Left forelimb (tissue), 1 donor: ENCODE data around the gene REM1.
A peak's percentile ranks its signal among the peaks of the same experiment; 100 is the strongest.
"Not testable (repeated sequence)": the region's sequence is repeated elsewhere in the genome, so short reads cannot be mapped to it uniquely, and the experiment has no call there.

Source experiments
- DNase-seq: peaks from one replicate; pipeline ENCODE4 v3.0.0-alpha.2; 2018; ENCODE audit warnings: low spot score

The REM1 gene

DNA sequence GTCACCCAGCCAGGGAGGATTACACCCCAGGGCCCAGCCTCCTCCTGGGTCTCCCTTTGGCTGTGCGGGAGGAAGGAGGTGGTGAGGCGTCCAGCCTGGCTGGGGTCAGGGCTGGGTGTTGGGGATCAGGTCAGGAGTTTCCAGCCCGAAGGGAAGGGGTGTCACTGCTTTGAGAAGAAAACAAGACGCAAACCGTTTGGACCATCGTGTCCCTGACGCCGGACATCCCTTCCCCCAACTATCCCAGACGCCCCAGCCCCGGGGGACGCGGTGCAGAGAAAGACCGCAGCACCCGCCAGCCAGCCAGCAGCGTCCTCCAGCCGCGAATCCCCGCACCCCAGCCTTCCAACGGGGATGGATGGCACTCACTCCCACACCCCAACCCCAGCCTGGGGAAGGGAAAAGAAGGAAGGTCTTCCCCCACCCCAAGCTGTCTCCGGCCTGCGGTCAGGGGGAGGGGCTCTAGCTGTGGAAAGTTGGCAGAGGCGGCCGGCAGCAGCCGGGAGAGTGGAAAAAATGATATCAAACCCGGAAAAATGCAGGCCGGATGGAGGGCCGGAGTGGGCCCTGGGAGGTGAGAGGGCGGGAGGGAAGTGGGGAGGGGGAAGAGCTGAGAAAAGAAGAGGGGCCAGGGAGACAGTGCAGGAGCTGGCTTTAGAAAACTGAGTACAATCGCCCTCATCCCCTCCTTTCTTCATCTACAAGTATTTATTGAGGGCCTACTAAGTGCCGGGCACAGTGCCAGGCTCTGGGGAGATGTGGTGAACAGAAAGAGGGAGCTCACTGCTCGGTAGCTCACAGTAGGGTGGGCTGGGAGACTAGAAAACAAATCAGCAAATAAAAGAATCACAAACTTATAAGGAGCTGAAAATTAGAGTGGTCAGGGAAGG lies 10.6 kb downstream of the REM1 start:
- peak; percentile 90 for DNase-seq

DNA sequence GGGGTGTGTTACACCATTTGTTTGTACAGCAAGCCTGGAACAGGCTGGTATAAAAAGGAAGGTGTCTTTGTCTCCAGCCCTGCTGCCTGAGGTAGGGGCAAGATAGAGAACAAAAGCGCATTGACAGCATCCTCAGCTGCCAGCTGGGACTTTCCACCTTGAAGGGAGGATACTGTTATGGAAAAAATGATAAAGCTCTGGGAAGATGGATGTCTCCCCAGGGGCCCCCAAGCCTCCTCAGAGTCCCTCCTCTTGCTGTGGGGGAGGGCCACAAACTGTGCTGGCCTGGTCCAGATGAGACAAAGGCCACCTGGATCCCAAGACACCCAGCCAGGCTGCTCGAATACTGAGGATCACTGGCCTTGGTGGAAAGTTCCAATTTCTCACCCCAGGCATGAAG lies 13.0 kb downstream of the REM1 start:
- no peak for DNase-seq

DNA sequence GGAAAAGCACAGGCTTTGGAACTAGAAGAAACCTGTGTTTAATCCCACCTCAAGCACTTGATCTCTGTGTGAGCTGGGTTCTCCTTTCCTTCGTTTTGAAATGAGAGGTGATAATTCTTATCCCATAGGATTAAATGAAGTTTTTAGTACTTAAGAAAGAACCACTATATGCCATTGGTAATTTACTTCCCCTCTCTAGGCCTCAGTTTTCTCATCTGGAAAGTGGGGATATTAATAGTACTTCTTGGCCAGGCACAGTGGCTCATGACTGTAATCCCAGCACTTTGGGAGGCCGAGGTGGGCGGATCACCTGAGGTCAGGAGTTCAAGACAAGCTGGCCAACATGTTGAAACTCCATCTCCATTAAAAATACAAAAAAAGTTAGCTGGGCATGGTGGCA lies 14.1 kb downstream of the REM1 start:
- no peak for DNase-seq

DNA sequence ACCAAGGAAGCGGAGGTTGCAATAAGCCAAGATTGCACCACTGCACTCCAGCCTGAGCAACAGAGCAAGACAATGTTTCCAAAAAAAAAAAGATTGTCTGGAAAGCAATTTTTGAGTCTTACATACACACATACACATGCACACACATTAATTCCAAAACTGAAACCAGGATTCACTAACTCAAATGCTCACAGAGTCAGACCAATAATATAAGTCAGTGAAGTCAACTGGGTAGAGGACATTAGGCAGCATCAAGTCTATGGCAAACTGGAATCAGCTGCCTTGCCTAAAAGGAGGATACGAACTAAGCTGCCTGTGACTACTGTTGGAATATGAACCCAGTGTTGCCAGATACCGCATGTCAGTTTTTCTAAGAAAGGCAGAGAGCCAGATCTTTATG lies 15.7 kb downstream of the REM1 start:
- no peak for DNase-seq

DNA sequence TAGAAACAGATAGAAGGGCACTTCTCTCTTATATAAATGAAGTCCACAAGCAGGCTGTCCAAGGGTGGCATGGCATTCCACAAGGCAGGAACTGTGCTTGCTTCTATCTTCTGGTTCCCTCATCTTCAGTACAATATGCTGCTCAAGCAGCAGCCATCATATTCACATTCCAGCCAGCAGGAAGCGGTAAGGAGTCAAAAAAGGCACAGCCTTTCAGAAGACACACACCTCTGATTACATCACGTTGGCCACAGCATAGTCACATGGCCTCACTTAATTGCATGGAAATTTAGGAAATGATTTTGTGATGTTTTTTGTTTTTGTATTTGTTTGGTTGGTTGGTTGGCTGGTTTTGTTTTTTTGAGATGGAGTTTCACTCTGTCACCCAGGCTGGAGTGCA lies 19.0 kb downstream of the REM1 start:
- DNase-seq: no peak

DNA sequence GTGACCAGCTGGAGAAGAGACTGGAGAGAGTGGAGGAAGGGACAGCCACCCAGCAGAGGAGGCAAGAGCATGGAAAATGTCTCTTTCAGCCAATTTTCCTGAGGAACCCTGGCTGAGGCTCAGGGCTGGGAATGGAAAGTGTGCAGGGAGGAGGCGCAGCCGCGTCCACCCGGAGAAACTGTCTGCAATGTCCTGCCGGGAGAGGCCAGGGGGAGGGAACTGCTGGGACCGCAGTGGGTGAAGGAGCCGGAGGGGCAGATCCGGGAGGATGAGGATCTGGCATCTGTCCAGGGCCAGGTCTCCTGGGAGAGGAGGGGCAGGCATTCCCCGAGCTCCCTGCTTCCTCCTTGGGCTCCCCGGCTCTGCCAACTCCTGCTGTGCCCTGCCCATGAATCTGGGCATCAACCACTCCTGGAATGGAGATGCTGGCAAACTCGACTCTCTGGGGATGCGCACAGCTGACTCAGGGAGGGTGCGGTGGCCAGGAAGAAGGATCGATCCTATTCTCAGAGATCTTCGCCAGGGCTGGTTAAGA lies 21.7 kb downstream of the REM1 start:
- DNase-seq: peak; percentile 87

DNA sequence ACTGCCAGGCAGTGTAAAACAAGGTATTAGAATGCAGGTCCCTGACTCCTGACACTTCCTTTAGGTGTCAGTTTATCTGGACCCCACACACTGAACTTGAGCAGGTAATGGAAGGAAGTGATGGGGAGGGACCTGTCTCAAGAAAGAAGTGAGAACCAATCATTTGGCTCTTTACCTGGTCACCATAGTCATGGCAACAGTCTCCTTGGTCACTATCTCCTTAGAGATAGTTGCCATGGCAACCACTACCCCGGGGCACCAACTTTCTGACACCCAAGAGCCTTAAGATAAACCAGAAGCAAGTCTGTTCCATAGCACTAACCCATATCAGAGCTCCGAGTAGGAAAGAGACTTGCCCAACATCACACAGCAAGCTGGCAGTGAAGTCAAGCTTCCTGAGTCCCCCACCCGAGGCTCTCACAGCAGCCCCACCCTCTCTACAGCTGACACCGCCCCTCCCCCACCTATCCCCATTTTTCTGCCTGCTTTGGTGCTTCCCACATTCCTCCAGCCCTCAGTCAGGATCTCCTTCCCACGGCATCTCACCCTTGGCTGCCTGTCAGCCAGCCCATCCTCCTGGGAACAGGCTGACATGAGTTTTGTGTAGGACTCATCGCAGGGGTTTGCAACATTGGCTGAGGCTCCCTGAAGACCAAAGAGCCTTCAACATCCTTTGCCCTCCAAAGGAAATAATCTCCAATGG lies 22.9 kb downstream of the REM1 start:
- DNase-seq: no peak

DNA sequence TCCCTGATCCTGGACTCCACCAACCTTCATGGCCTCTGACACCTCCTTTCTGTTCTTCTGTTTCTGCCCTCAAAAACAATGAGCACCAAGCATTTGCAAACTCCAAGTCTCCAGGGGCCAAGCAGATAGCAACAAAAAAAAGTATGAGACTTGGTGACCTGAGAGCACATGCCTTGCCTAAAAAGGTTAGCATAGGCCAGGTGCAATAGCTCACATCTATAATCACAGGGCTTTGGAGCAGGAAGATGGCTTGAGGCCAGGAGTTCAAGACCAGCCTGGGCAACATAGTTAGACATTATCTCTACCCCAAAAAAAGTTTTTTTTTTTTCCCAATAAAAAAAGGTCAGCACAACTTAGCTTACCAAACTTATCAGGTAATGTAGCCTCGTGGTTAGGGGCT lies 25.4 kb downstream of the REM1 start:
- no peak for DNase-seq

DNA sequence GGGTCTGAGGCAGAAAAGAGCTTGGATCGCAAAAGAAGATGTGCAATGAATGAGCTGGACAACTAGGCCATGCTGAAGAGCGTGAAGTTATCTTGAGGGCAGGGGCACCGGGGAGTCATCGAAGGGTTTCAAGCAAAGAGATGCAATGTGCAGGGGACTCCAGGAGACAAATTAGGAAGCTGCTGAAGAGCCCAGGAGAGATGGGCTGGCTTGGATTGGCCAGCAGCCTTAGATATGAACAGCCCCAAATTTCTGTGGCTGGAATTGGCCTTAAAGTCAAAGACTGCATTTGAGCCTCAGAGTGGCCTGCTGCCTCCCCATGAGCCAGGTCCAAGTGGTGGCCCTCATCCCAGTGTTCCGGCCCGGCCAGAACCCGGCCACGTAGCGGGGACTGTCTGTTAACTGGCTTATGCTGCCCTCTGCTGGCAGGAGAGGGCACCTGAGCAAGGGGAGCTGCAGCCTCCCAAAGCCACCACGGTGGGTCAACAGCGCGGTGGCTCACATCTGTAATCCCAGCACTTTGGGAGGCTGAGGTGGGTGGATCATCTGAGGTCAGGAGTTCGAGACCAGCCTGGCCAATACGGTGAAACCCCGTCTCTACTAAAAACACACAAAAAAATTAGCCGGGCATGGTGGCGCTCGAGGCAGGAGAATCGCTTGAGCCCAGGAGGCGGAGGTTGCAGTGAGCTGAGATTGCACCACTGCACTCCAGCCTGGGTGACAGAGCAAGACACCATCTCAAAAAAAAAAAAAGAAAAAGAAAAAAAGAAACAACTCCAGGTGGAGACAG lies 28.0 kb downstream of the REM1 start:
- DNase-seq: peak; percentile 85

DNA sequence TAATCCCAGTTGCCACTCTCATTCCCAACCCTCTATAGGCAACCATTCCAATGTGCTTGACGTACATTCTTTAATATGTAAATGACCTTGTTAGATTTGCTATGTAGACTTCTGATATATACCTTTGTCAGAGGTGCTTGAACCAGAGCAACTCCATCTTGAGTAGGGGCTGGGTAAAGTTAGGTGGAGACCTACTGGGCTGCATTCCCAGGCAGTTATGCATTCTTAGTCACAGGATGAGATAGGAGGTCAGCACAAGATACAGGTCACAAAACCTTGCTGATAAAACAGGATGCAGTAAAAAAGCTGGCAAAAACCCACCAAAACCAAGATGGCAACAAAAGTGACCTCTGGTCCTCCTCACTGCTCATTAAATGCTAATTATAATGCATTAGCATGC lies 30.8 kb downstream of the REM1 start:
- DNase-seq: no peak

DNA sequence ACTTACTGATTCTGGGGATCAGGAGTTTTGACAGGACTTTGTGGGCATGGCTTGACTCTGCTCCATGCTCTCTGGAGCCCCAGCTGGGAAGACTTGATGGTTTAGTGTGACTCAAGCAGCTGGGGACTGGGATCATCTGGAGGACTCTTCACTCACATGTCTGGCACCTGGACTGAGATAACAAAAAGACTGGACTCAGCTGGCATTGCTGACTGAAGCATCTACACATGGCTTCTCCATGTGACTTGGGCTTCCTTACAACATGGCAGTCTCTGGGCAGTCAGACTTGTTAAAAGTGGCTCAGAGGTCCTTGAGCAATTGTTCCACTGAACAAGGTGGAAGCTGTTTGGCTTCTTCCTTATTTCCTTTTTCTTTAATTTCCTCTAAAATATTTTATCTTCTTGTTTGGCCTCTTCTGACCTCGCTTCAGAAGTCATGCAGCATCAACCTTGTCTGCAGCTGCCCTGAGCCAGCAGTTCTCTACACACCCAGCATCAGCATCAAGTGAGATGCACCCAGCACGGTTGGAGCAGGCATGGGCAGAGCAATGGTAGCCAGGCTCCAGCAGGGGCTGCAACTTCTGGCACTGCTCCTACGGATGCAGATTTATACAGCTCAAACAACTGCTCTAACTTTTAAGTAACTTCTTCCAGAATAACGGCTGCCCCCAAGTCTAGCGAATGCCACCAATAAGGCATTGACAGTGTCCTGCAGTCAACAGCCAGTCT lies 33.6 kb downstream of the REM1 start:
- DNase-seq: no peak

DNA sequence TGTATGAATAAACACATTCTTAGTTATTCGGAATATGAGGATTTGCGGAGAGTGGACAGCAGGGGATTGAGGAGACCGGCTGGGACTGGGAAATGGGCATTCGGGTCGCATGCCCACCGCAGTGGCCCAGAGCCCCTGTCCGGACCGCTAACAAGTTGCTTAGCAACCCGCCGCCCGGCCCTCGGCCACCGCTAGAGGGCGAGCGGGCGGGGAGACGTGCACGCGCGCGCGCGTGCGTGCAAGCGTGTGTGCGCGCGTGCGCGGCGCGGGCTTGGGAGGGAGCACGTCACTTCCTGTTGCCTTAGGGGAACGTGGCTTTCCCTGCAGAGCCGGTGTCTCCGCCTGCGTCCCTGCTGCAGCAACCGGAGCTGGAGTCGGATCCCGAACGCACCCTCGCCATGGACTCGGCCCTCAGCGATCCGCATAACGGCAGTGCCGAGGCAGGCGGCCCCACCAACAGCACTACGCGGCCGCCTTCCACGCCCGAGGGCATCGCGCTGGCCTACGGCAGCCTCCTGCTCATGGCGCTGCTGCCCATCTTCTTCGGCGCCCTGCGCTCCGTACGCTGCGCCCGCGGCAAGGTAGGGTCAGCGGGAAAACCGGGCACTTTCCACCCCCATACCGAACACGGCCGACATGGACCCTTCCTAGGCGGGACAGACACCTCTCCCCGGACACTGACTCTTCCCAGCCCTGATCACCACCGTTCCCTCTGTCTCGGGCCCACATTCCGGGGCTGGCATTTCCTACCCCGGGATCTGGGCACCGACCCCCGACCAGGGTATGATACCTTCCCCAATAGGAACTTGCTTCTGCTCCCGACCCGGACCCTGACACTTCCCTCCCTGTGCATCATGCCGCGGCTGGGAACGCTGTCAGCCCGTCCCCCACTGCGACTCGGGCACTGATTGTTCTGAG lies 39.3 kb downstream of the REM1 start, which contains the start of gene HM13:
TSS of gene HM13 (plus strand) at position 289 of the 918 bp plus-strand sequence. CDS start at position 399, 110 bp downstream.
- peak; percentile 95 for DNase-seq

DNA sequence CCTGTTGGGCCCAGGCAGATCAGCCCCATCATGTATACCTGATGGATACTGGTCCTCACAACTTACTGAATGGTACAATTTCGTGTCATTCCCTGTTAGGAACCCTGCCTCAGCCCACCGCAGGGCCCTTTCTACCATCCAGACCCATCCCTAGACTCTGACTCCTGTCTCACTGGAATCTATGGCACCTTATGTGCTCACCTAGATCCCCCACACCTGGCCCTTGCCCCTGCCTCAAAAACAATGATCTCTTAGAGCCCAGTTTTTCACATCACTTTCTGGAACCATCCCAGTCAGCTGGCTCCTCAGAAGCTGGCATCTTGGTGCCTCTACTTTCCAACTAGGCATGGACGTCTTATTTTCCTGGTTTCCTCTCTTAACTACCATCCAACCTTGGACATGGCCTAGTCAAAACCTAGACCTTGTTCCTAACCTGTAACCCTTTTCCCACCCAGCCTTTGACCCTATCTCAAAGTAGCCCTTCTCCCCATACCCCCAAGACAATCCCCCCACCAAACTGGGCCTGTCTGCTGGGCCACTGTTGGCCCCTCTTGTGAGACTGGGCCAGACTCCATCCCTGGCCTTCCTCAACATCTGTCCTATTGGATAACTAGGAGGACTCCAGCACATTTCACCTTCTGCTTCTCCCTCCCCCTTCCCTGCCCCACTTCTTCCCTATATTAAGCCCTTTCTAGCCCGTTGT lies 40.1 kb downstream of the REM1 start:
- DNase-seq: no peak

DNA sequence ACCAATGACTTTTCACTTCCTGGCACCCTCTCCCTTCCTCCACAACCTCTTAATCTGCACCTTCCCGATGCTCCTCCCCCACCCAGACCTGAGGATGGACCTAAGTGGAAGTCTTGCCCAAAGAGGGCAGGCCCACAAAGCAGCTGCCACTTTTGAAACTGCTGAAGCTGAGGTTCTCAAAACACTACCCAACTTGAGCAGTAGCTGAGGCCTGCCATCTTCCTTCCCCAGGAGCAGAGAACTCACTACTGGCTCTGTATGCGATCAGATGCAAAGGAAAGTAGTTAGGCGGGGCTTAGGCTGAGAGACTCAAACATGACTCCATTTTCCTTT lies 40.7 kb downstream of the REM1 start:
- no peak for DNase-seq

DNA sequence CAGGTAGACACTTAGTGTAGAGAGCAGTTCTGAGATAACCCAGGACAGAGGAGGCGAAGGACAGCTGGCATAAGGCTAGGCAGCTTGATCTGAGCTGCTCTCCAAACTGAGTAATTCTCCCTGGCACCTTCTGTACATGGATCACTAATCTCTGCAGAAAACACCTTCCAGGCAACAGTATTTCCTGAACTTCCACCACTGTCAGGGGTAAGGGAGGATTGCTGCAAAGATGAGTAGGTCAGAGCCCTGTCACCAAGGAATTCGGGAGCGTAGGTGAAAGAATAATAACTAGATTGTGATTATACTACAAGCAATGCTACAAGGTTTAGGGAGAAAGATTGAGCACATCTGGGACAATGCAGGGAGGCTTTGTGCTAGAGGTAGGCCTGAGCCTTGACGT lies 41.1 kb downstream of the REM1 start:
- no peak for DNase-seq

DNA sequence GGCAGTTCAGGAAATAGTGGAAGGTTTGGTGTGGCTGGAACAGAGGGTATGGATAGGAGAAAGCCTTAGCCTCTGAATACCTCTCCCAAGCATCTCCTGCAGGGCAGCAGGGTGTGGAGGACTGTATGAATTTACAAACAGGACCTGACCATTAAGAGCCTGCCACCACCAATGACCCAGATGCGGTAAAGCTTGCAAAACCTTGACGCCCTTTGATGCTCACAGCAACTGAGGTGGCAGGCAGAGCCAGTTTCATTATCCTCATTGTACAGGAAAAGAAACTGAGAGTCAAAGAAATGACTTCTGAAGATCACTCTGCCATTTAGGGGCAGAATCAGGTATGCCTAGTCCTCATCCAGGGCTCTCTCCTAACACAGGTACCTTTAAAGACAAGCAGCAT lies 41.6 kb downstream of the REM1 start:
- DNase-seq: no peak

DNA sequence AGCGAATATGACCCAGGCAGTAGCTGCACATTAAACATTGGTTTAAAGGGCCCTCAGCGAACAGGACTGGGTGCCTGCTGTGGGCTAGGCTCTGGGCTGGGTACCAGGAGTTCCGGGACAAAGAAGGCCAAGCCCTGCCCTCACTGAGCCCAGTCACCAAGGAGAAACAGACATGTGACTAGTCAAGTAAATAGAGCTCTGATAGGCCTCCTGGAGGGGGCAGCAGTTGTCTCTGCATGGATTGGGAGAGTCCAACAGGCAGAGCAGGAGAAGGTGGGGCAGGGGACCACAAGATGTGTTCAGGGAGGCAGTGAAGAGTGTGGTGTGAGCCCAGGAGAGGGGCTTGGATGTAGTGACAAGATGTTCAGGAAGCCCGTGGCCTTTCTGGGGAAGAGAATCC lies 42.3 kb downstream of the REM1 start:
- no peak for DNase-seq

DNA sequence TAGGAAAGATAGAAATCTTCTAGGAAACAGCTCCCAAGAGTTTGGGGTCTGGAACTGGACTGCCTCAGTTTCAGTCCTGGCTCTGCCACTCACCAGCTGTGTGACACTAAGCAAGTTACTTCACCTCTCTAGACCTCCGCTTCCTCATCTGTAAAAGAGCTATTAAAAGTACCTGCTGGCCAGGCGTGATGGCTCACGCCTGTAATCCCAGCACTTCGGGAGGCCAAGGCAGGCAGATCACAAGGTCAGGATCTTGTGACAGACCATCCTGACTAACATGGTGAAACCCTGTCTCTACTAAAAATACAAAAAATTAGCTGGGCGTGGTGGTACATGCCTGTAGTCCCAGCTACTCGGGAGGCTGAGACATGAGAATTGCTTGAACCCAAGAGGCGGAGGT lies 46.2 kb downstream of the REM1 start:
- not testable (repeated sequence) for DNase-seq

DNA sequence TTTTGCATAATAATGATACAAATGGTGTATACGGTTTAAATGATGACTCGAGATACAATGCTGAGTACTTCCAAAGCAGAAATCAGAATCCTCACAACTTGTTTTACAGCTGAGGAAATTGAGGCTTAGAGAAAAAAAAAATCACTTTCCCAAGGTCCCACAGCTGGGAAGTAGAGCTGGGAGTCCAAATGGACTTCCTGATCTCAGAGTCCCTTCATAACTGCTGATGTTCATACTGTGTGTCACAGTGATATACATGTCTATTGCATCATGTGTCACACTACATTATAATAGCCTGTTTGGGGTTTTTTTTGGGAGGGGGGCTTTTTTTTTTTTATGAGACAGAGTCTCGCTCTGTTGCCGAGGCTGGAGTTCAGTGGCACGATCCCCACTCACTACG lies 47.6 kb downstream of the REM1 start:
- no peak for DNase-seq
